ENCODE measurements around the gene NBAS. TPM values are rescaled to one million over a fixed set of nuclear protein-coding genes. Genes with fewer than 3 reads are reported as not detected.

NBAS gene
- total and polyA plus RNA-seq, 2 of the 13 experiments (the other 11 are each of a cell fraction or from before 2014, with no cell fraction given): 33.6 to 58.7 TPM

DNA sequence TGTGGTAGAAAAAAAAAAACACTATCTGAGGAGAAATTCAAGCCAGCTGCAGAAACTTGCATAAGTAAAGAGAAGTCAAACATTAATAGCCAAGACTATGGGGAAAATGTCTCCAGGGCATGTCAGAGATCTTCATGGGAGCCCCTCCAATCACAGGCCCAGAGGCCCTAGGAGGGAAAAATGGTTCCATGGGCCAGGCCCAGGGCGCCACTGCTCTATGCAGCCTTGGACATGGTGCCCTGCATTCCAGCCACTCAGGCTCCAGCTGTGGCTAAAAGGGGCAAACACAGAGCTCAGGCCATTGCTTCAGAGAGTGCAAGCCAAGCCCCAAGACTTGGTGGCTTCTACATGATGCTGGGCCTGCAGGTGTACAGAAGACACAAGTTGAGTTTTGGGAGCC lies 354.7 kb downstream of the NBAS start:
- no peaks in the 10 kb centered on the region for H3K9me3 ChIP-seq (ENCODE audit: low read length)
- ChIA-PET POLR2A (no interaction called here), CTCF (ENCODE audit: low intra/inter-chr PET ratio, low total read pairs) (no interaction called here)
- H3K79me2 ChIP-seq (ENCODE audit: insufficient read depth, low read length): no peaks in the 10 kb centered on the region
- FAIRE-seq (no peak), DNase-seq (ENCODE audit: low spot score) (no peak), ATAC-seq (no peak; the same call in 2 of the 3 replicates)
- in situ Hi-C loops (cut with HindIII; ENCODE audit: extremely low pct_ligation_motif_present, low pct_unique_long_range_greater_than_20kb) (no loop called here), intact Hi-C loops (cut with micrococcal nuclease; ENCODE audit: unreplicated experiment) (no loop called here)
- H3K27me3 ChIP-seq (ENCODE audit: control insufficient read depth in 1 of 2, insufficient read depth in 2 of 2, low read length in 2 of 2): no peaks in the 10 kb centered on the region
- no peak overlapping the region for H3K4me3 ChIP-seq (replicated peaks in 1 of 3; ENCODE audit: insufficient read depth in 1 of 3, low read depth in 2 of 3, low read length in 3 of 3)
- H3K4me1 ChIP-seq (ENCODE audit: insufficient read depth, low read length): no peaks in the 10 kb centered on the region
- H3K9ac ChIP-seq (ENCODE audit: insufficient read depth, low read depth, low read length): no peak overlapping the region
- no peaks in the 10 kb centered on the region; a peak in 1 of 5 replicates for H3K36me3 ChIP-seq (replicated peaks in 1 of 2; ENCODE audit: control insufficient read depth in 1 of 2, insufficient read depth in 2 of 2, low read length in 2 of 2)
- H3K27ac ChIP-seq (ENCODE audit: extremely low read length, insufficient read depth, low read length): no peak overlapping the region
- BruUV-seq (replicated peaks): no TSS peak
- H2AFZ ChIP-seq (ENCODE audit: low read length): no peak overlapping the region
- TF ChIP-seq GATAD2A (CRISPR knock-in tag; IDR thresholded peaks at IDR 0.05) (no peak), CBX1 (IDR thresholded peaks at IDR 0.05; ENCODE audit: low read depth) (no peak), MTA1 (CRISPR knock-in tag; IDR thresholded peaks at IDR 0.05; ENCODE audit: borderline replicate concordance) (no peak), KDM1A (CRISPR knock-in tag; IDR thresholded peaks at IDR 0.05) (no peak), NFYB (CRISPR knock-in tag; IDR thresholded peaks at IDR 0.05) (no peak), CCDC6 (CRISPR knock-in tag; IDR thresholded peaks at IDR 0.05) (no peak), HOXA9 (CRISPR knock-in tag; IDR thresholded peaks at IDR 0.05; ENCODE audit: borderline replicate concordance) (no peak), ZNF788 (CRISPR knock-in tag; IDR thresholded peaks at IDR 0.05; ENCODE audit: borderline replicate concordance) (no peak), ATF7-NPFF (CRISPR knock-in tag; IDR thresholded peaks at IDR 0.05; ENCODE audit: low read depth) (no peak), THRA (CRISPR knock-in tag; IDR thresholded peaks at IDR 0.05; ENCODE audit: borderline replicate concordance) (no peak), WIZ (CRISPR knock-in tag; IDR thresholded peaks at IDR 0.05) (no peak)
- TF ChIP-seq, protein P1, sequence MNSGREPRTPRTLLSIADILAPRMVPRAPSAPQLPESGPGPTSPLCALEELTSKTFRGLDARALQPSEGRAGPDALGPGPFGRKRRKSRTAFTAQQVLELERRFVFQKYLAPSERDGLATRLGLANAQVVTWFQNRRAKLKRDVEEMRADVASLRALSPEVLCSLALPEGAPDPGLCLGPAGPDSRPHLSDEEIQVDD (CRISPR knock-in tag; IDR thresholded peaks at IDR 0.05; ENCODE audit: borderline replicate concordance): no peak
- TF ChIP-seq, protein P2, sequence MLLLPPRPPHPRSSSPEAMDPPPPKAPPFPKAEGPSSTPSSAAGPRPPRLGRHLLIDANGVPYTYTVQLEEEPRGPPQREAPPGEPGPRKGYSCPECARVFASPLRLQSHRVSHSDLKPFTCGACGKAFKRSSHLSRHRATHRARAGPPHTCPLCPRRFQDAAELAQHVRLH (CRISPR knock-in tag; IDR thresholded peaks at IDR 0.05; ENCODE audit: borderline replicate concordance, low read depth): no peak
- TF ChIP-seq, protein P3, sequence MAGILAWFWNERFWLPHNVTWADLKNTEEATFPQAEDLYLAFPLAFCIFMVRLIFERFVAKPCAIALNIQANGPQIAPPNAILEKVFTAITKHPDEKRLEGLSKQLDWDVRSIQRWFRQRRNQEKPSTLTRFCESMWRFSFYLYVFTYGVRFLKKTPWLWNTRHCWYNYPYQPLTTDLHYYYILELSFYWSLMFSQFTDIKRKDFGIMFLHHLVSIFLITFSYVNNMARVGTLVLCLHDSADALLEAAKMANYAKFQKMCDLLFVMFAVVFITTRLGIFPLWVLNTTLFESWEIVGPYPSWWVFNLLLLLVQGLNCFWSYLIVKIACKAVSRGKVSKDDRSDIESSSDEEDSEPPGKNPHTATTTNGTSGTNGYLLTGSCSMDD (CRISPR knock-in tag; IDR thresholded peaks at IDR 0.05): no peak
- H4K20me1 ChIP-seq (ENCODE audit: insufficient read depth, low read length): no peaks in the 10 kb centered on the region
- 100% methylated on average over 1 of the region's 1 CpG for WGBS (ENCODE audit: low lambda C conversion rate)
- no peak overlapping the region for H3K4me2 ChIP-seq (ENCODE audit: low read depth, low read length)

All from HepG2 (cell line).